GM21447 (cell line): ENCODE results near the gene ADAMTS2.

Source experiments
- ATAC-seq: cut with Tn5 transposase; IDR thresholded peaks from one replicate; pipeline ENCODE4 v1.9.1; 2021; ENCODE audit not compliant: unreplicated experiment

ADAMTS2 gene

DNA sequence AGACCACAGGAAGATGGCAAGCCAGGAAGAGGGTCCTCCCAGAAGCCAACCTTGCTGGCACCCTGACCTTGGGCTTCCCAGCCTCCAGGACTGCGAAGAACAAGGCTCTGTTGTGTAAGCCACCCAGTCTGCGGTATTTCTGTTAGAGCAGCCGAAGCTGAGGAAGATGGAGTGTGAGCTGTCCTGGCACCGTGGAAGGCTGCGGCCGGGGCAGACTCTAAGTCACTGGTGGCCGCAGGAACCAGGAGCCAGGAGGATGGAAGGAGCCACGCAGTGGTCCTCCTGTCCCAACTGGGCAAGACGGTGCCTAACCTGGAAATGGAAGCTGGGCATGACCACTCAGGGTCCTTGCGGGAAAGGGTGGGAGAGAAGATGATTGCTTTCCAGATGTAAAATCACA, 196.0 kb downstream of the ADAMTS2 start:
- no peak for ATAC-seq

DNA sequence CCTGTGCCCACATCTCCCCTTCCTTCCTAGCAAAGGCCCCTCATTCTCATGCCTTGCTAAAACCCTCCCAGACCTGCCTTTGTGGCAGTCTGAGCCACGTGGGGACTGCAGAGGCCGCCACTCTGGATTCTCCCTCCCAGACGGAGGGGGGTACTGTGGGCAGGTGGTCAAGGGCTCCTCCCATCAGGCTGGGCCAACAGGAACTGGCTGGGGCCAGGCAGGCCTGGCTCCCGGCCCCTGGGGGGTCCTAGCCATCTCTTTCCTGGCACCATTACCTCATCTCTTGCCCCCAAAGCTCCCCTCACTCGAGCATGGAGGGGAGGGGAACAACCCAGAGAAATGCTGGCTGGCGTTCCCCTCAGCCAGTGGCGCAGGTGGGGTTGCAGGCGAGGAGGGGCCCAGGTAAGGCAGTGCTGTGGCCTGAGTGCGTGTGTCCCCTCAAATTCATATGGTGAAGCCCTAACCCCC, 196.5 kb downstream of the ADAMTS2 start:
- no peak for ATAC-seq

DNA sequence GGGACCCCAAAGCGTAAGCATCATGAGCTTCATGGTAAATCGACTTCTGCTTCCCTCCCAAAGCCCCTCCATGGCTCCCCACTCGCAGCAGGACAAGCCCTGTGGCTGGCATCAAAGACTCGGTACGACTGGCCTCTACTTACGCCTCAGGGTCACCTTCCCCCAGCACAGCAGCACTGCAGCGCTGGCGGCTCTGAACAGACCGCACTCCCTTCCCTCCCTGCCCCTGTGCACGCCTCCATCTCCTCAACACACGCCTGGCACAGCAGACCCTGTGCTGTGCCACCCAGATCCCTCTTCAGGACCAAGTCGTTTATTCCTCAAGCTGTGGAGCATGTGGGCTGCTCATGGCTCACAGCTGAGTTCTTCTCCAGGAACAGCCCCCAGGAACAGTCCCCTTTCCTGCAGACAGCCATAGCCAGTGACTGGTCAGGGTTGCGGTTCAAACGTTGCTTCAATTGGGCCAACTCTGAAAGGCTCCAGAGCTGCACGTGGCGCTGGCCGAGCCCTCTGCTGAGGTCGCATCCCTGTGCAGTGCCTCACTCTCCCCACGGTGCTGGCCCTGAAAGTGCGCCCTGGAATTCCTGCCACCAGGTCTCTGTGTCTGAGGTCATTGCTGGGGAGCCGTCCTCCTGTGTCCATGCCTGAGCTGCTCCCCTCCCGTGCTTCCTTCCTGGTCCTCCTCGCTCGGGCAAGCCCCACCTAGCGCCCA, 197.1 kb downstream of the ADAMTS2 start:
- ATAC-seq: no peak

DNA sequence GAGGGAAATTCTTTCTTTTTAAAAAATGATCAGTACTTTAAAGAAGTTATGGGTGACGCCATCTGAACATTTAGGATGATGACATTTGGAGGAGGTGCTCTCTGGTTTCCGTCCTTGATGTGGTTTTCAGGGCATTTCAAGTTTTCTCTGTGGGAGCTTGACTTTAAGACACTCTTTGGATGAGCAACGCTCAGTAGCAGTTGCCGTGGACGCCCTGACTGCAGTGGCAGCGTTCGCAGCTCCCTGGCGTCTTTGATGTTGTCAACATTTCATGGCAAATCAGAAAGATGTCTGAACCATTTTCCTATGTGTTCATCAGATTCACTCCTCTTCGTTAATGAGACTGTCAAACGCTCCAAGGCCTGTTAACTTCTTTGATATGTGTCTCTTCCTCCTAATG, 199.0 kb downstream of the ADAMTS2 start:
- no peak for ATAC-seq

DNA sequence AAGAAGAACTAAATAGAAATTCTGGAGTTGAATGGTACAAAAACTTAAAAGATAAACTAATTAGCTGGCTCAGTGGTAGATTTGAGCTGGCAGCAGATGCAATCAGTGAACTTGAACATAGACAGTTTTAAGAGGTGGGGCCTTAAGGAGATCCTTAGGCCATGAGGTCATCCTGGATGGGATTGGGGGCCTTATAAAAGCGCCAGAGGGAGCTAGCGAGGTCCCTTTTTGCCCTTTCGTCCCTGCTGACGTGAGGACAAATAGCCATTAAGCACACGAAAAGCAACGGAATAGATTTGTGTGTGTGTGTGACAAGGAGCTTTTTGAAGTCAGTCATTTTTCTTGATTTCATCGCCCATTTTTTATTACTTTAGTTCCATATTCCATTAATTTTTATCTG, 201.8 kb downstream of the ADAMTS2 start:
- no peak for ATAC-seq

DNA sequence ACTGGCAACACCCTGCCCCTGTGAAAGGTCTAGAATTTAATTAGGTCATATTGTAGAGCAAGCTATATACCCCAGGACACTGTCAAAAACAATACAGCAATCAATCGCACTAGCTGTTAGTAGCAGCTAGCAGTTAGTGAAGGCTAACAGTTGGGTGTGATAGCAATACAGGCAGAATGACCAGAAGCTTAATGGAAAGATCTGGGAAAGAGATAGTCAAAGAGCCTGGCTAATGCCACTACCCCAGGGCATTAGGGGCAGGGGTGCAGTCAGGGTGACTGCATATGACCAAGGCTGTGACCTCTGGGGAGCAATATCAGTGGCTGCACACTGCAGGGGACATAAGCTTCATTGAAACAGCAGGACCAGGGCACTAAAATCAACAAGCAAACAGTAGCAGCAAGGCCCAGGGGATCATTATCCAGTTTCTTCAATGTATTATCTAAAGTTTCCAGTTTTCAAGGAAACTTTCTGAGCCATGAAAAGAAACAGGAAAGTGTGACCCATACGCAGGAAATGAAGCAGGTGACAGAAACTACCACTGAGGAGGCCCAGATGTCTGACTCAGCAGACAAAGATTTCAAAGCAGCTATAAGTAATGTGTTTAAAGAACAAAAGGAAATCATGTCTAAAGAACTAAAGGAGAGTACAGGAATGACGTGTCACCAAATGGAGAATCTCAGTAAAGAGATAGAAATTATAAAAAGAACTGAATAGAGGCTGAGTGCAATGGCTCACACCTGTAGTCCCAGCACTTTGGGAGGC, 202.6 kb downstream of the ADAMTS2 start:
- no peak for ATAC-seq

DNA sequence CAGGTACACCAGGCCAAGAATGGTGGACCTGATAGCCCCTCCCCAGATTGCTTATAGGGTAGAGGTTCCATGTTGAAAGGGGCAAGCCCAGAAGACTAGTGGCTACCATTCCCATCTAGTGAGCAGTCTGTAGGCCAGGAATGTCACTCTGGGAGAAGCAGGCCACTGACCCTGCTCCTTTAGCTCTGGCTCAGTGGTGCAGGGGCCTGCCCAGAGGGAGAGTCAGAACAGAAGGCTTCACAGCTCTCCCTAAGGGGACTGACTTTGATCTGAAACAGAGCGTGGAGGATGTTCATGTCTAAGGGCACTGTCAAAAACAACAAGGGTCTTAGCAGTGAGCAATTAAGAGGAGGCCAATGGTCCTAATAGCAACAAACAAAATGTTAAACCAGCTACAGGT, 203.4 kb downstream of the ADAMTS2 start:
- ATAC-seq: no peak

DNA sequence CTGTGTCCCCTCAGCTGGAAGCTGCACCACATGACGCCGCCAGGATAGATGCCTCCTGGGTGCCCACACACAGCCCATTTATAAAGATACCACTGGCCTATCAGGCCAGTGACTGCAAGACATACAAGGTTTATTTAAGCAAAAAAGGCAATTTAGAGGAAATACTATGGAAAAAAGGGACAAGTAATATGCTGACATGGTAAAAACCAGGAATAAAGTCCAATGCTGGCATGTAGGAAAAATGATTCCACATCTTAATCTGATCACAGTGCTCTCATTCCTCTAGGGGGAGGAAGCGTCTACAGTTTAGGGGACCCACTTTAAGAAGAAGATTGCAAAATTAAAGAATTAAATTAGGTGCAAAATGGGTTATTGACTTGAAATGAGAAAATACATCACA, 205.0 kb downstream of the ADAMTS2 start:
- ATAC-seq: no peak

DNA sequence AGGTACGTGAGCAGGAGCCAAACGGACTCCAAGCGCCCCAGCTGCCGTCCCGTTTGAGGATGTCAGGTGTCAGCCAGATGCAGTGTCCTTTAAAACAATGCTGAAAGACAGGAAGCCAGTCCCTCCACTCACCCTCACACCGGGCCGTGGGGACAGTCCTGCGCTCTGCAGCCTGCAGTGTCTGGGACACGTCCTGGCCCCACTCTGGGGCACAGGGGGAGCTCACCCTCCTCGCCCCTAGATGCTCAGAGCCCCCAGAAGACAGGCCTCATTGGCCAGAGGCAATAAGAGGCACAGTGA, 205.4 kb downstream of the ADAMTS2 start:
- ATAC-seq: no peak

DNA sequence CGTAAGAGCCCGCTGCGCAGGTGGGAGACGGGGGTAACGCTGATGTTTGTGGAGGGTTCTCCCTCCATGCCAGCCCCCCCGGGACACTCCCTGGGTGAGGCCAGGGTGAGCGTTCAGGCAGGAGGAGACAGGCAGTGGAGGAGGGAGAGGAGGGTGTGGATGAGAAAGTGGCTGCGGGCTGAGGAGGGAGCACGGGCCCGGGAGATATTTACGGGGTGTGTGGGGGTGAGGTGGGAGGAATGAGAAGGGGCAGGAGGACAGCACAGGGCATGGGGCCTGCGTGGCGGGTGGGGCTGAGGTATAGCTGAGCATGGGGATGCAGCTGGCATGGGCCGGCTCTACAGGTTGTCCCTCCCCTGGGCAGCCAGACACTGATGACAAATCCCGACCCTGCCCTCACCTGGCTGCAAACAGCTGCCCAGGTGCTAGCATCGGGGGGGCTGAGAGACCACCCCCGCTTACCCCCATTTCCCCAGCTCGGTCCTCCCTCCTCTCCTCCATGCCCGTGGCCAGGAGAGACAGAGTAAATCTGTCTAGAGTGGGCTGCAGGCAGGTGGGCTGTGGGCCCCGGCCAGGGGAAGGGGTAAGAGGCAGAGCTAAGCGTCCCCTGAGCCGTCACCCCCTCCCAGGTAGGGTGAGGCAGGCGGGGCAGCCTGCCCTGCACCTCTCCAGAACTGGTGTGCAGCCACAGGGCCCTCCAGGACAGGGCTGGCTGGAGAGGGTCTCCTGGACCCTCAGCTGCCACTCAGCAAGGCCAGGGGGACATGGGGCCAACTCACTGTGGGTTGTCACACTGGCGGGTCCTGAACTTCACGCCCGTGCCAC, 205.9 kb downstream of the ADAMTS2 start:
- no peak for ATAC-seq

DNA sequence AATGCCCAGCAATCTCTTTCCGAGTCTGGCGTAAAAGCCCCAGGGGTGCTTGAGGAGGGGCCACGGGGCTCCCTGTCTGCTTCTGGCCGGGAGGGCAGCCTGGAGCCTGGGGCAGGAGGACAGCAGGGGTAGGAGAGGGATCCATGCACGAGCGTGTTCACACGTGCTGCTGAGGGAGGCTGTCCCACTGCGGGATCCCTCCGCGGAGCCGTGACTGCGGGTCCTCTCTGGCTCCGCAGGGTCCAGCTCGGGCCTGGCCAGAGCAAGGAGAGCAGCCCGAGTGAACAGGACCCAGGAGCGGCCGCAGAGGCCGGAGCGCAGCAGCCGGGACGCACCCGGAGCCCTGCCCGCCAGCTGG, 206.7 kb downstream of the ADAMTS2 start:
- ATAC-seq: no peak

DNA sequence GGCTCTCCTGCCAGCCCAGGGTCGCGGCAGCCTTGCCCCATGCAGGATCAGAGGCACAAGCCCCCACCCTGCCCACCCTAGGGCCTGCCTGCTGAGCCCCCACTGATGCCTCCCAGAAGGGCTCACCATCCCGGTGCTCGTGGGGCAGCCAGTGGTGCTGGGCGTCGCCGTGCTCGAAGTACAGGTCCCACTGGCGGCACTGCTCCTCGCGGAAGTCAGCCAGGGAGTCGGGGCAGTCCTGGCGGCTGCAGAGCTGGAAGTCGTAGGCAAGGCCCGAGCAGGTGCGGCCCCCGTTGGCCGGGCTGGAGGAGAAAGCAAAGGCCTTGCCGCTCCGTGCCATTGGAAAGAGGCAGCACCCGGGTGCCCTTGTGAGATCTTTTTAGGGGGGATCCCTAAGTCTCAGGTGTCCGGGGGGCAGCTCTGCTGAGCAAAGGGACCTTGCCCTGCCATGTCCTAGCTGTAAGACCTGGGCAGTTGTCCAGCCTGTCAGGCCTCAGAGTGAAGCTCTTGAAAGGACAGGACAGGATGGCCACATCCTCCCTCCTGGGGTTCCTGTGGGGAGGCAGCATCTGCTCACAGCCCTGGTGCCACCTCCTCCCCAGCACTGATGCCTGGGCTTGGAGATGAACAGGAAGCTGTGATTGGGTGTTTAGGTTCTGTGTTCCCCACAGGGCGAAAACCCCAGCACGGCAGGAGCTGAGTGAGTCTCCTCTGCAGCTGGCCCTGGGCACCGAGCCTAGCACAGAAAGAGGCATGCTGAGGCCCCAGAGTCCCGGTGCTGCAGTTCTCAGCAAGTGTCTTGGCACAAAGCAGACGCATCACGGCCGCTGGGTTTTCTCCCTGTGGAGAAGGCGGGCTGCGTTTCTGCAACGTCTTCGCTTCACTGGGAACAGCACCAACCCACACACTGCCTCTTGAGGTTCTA, 207.4 kb downstream of the ADAMTS2 start:
- ATAC-seq: no peak

DNA sequence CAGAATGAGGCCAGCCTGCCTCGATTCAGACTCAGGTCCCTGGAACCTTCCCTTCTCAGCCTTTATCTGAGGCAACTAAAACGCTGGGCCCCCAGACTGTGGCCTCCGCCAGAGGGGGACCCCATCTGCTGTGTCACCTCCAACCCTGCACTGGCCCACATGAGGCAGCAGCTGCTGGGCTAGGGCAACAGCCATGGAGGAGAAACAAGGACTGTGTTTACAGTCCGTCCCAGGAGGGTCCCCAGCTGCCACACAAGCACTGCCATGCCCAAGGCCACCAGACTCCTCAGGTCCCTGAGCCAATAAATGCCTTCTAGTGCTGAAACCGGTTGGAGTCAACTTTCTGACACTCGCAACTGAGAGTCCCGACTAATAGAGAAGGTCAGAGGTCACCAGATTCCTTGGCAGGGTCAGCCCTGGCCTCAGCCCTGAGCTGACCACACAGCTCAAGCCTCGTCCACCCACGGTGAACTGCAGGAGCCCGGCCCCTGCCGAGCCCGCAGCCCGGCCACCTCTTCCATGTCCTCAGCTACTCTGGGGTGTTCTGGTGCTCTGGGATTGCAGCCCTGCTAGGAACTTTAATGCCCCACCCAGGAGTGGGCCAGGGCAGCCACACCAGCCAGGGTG, 208.1 kb downstream of the ADAMTS2 start:
- ATAC-seq: no peak

DNA sequence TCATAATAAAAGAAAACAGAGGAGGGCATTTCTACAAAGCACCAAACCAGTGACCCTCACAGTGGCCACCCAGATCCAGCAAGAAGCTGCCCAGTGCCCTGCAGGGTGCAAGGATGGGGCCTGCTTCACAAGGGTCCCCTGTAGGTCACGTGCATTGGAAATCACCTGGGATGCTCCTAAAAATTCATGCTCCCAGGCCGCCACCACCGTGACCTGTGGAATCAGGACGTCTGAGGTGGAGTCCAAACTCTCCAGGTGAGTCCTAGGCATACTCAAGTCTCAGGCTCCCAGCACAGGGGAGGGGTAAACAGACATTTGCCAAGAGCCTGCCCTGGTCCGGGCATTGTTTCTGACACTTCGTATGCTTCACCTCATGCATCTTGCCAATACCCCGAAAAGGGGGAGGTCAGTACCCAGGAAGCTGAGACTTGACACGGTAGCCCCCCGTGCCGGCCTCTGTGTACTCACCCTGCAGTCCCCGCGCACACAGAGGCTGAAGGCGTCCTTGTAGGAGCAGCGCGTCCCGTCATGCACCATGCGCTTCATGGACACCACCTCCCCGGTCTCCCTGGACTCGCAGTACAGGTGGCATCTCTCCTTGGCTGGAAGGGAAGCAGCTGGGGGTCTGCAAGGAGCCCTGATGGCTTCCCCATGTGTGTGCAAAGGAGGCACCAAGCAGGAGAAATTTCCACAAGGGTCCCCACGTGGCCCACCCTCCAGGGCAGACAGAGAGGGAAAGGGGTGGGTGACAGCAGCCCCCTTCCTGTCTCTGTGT, 209.6 kb downstream of the ADAMTS2 start:
- no peak for ATAC-seq

DNA sequence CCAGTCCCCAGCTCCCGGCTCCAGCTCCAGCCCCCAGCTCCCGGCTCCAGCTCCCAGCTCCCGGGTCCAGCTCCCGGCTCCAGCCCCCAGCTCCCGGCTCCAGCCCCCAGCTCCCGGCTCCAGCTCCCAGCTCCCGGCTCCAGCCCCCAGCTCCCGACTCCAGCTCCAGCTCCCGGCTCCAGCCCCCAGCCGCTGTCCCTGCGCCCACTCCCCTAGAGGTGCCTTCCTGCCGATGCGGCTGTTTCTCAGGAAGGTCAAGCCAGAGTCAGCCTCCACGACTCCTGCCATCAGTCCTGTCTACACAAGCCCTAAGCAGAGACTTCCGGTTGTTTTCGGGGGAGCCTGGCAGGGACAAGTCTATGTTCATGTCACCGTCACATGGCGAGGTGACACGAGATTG, 210.3 kb downstream of the ADAMTS2 start:
- no peak for ATAC-seq

DNA sequence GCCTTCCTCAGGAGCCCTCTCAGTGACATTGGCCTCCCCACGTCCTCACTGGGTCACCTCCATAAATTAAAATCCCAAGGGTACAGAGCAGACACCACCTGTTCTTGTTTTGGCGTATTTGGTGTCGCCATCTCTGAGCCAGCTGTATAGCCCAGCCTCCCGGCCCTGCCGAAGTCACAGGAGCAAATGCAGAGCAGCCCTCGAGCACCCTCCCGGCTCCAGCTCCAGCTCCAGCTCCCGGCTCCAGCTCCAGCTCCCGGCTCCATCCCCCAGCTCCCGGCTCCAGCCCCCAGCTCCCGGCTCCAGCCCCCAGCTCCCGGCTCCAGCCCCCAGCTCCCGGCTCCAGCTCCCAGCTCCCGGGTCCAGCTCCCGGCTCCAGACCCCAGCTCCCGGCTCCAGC, 210.8 kb downstream of the ADAMTS2 start:
- ATAC-seq: no peak

DNA sequence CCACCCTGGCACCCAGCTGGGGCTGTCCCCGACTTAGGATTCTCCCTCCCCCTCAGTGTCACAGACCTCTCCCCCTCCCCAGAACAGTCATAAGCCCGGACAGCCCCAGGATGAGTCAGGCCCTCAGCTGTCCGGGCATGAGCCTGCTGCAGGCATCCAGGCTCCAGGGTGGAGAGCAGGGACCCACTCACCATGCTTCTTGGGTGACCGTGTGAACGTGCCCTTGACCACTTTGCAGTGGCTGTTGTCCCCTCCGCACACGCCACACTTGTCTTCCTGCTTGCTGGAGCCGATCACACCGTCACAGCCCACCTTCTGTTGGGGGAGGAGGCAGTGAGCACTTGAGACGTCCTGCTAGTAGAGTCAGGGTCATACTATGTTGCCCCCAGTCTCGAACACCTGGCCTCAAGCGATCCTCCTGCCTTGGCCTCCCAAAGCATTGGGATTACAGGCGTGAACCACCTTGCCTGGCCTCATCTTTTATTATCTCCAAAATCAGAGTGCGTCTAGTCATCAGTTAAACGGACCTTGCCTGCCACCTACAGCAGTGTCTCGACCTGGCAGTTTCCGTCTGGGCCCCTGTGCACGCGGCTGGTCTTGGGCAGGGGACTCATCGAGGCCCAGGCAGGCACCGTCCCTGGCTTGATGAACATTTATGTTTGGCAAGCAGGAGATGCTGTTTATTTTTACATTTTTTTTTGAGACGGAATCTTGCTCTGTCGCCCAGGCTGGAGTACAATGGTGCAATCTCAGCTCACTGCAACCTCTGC, 212.5 kb downstream of the ADAMTS2 start:
- no peak for ATAC-seq

DNA sequence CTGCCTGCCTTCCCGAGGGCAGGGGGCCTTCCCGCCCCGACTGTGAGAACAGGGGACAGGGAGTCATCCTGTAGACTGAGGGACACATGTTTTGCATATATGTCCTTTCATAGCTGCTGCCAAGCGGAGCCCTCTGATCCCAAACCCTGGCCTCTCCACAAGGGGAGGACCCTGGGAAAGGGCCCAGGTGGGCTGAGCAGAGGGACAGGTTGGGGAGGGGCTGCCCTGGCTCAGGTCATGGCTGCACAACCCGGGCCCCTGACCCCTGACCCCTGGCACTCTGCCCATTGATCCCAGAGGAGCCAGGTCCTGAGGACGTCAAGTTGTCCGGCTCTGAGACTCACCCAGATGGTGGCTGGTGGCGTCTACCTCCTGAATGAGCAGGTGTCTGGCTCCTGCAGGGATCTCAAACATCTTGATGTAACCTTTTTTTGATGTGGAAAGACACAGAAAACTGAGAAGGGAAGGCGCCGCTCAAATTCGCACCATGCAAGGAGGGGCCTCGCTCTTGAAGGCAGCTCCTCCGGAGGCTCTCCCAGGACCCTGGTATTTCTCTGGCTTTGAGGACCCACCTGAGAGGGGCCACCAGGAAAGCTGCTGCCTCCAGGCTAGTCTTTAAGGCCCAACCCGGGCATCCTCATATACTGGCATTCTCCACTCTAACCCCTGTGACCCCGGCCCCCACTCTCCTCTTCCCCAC, 213.2 kb downstream of the ADAMTS2 start:
- ATAC-seq: no peak
